H9 (cell line): ENCODE results near the gene MAST2. TPM values are rescaled to one million over a fixed set of nuclear protein-coding genes. Genes with fewer than 3 reads are reported as not detected.

ENCODE experiments used
- DNase-seq: peaks from one replicate; pipeline ENCODE4 v3.0.0-alpha.2; 2017
- H2AFZ ChIP-seq: one replicate; pipeline ENCODE4 v1.6.1; 2013; ENCODE audit warnings: mild to moderate bottlenecking, low read length, control low read depth, moderate library complexity
- H2AK5ac ChIP-seq: 2 replicates; pipeline ENCODE4 v1.6.1; 2013; ENCODE audit warnings: low read length, control low read depth, mixed read lengths; ENCODE audit not compliant: insufficient read length
- H2BK120ac ChIP-seq: one replicate; pipeline ENCODE4 v1.6.1; 2013; ENCODE audit warnings: low read depth, mild to moderate bottlenecking, low read length, control low read depth, inconsistent platforms; ENCODE audit not compliant: poor library complexity, severe bottlenecking
- H2BK12ac ChIP-seq: 2 replicates; pipeline ENCODE4 v1.6.1; 2013; ENCODE audit warnings: low read length, control low read depth, mixed read lengths, low read depth; ENCODE audit not compliant: insufficient read length
- H2BK15ac ChIP-seq: 2 replicates; pipeline ENCODE4 v1.6.1; 2013; ENCODE audit warnings: low read depth, low read length, control low read depth
- H2BK20ac ChIP-seq: one replicate; pipeline ENCODE4 v1.6.1; 2013; ENCODE audit warnings: low read depth, mild to moderate bottlenecking, low read length, control low read depth, inconsistent platforms; ENCODE audit not compliant: poor library complexity, severe bottlenecking
- H2BK5ac ChIP-seq: 2 replicates; pipeline ENCODE4 v1.6.1; 2013; ENCODE audit warnings: low read length, control low read depth, mixed read lengths; ENCODE audit not compliant: insufficient read length
- H3K14ac ChIP-seq: 2 replicates; pipeline ENCODE4 v1.6.1; 2013; ENCODE audit warnings: low read length, control low read depth; ENCODE audit not compliant: insufficient read depth
- H3K18ac ChIP-seq: 2 replicates; pipeline ENCODE4 v1.6.1; 2013; ENCODE audit warnings: low read depth, mild to moderate bottlenecking, mixed read lengths, low read length, control low read depth; ENCODE audit not compliant: insufficient read length
- H3K23ac ChIP-seq: 2 replicates; pipeline ENCODE4 v1.6.1; 2013; ENCODE audit warnings: low read length, control low read depth, mixed read lengths, low read depth; ENCODE audit not compliant: insufficient read length
- H3K23me2 ChIP-seq: 2 replicates; pipeline ENCODE4 v1.6.1; 2013; ENCODE audit warnings: low read depth, mild to moderate bottlenecking, mixed read lengths, low read length, control low read depth; ENCODE audit not compliant: insufficient read length, poor library complexity, severe bottlenecking
- H3K27ac ChIP-seq: 2 replicates; pipeline ENCODE4 v1.5.1; 2013; ENCODE audit warnings: low read length, control low read depth, mixed read lengths, low read depth; ENCODE audit not compliant: insufficient read length
- H3K27me3 ChIP-seq: 2 replicates; pipeline ENCODE4 v1.6.1; 2013; ENCODE audit warnings: low read length, control low read depth, inconsistent platforms; ENCODE audit not compliant: insufficient read depth
- H3K4ac ChIP-seq: 2 replicates; pipeline ENCODE4 v1.6.1; 2013; ENCODE audit warnings: low read depth, mild to moderate bottlenecking, control low read depth, inconsistent platforms, low read length, moderate library complexity
- H3K4me1 ChIP-seq: 2 replicates; pipeline ENCODE4 v1.6.1; 2013; ENCODE audit warnings: low read length, control low read depth, inconsistent platforms; ENCODE audit not compliant: insufficient read depth
- H3K4me2 ChIP-seq: 2 replicates; pipeline ENCODE4 v1.6.1; 2013; ENCODE audit warnings: low read length, control low read depth, mixed read lengths; ENCODE audit not compliant: insufficient read length, insufficient read depth
- H3K56ac ChIP-seq: 2 replicates; pipeline ENCODE4 v1.6.1; 2013; ENCODE audit warnings: low read depth, mild to moderate bottlenecking, mixed read lengths, low read length, control low read depth; ENCODE audit not compliant: insufficient read length
- H3K79me1 ChIP-seq: 2 replicates; pipeline ENCODE4 v1.6.1; 2013; ENCODE audit warnings: low read depth, mild to moderate bottlenecking, moderate library complexity, low read length, control low read depth, inconsistent platforms; ENCODE audit not compliant: insufficient read depth, poor library complexity, severe bottlenecking
- H3K79me2 ChIP-seq: 2 replicates; pipeline ENCODE4 v1.6.1; 2013; ENCODE audit warnings: low read length, control low read depth, inconsistent platforms; ENCODE audit not compliant: insufficient read depth
- H3K9ac ChIP-seq: 2 replicates; pipeline ENCODE4 v1.6.1; 2013; ENCODE audit warnings: low read length, control low read depth, mixed read lengths; ENCODE audit not compliant: insufficient read length; ENCODE audit errors: extremely low read depth
- H3K9me3 ChIP-seq: one replicate; pipeline ENCODE4 v1.6.1; 2013; ENCODE audit warnings: low read depth, low read length, inconsistent platforms; ENCODE audit not compliant: control insufficient read depth
- H3T11ph ChIP-seq: one replicate; pipeline ENCODE4 v1.6.1; 2013; ENCODE audit warnings: mild to moderate bottlenecking, low read length, control low read depth, inconsistent platforms
- H4K20me1 ChIP-seq: one replicate; pipeline ENCODE4 v1.6.1; 2013; ENCODE audit not compliant: control insufficient read depth, insufficient read length, insufficient read depth
- H4K5ac ChIP-seq: 2 replicates; pipeline ENCODE4 v1.6.1; 2013; ENCODE audit warnings: low read depth, mild to moderate bottlenecking, mixed read lengths, low read length, control low read depth; ENCODE audit not compliant: insufficient read length
- H4K8ac ChIP-seq: replicated peaks from 2 replicates; pipeline ENCODE4 v1.6.1; 2013; ENCODE audit warnings: low read length, control low read depth, mixed read lengths, low read depth; ENCODE audit not compliant: insufficient read length
- H4K91ac ChIP-seq: 2 replicates; pipeline ENCODE4 v1.6.1; 2013; ENCODE audit warnings: low read depth, mild to moderate bottlenecking, moderate library complexity, mixed read lengths, low read length, control low read depth; ENCODE audit not compliant: insufficient read length
- H3K27ac Mint-ChIP-seq, 3 experiments: 2 replicates in 2 of 3; 3 replicates in 1 of 3; pipeline ENCODE4 v1.8.0; 2020 to 2021; ENCODE audit warnings: mixed read lengths in 3 of 3, mild to moderate bottlenecking in 1 of 3, moderate library complexity in 1 of 3
- H3K27me3 Mint-ChIP-seq: 2 replicates; pipeline ENCODE4 v1.8.0; 2021; ENCODE audit warnings: low read depth, mild to moderate bottlenecking, moderate library complexity, mixed read lengths
- H3K36me3 Mint-ChIP-seq, 3 experiments: 2 replicates in 2 of 3; 3 replicates in 1 of 3; pipeline ENCODE4 v1.8.0; 2020 to 2021; ENCODE audit warnings: low read depth in 3 of 3, mixed read lengths in 3 of 3; ENCODE audit not compliant: insufficient read depth in 1 of 3
- H3K4me1 Mint-ChIP-seq, 2 experiments: 2 replicates each; pipeline ENCODE4 v1.8.0; 2020; ENCODE audit warnings: mixed read lengths in 2 of 2
- H3K4me3 Mint-ChIP-seq, 2 experiments: 2 replicates in 1 of 2; 3 replicates in 1 of 2; pipeline ENCODE4 v1.8.0; 2020 to 2021; ENCODE audit warnings: mild to moderate bottlenecking in 2 of 2, mixed read lengths in 2 of 2, moderate library complexity in 1 of 2
- H3K9me3 Mint-ChIP-seq, 2 experiments: 2 replicates in 1 of 2; 3 replicates in 1 of 2; pipeline ENCODE4 v1.8.0; 2020; ENCODE audit warnings: mild to moderate bottlenecking in 2 of 2, mixed read lengths in 2 of 2, moderate library complexity in 1 of 2
- CTCF ChIP-seq: fragments of 200-600 bp; sonication (generic); conservative IDR thresholded peaks from 3 replicates; pipeline ENCODE4 v1.8.0; 2021; ENCODE audit warnings: antibody characterized with exemption, mild to moderate bottlenecking
- WGBS: extraction: QIAGEN DNeasy Blood & Tissue Kit; methylation state at CpG from one replicate; pipeline ENCODE4 v1.1.7; 2013; ENCODE audit warnings: missing lambda C conversion rate, low lambda C conversion rate, mixed read lengths; ENCODE audit not compliant: insufficient read length; ENCODE audit errors: extremely low coverage; 5-methylcytosine and 5-hydroxymethylcytosine counted together
- total RNA-seq: library from RNA; stranded (reverse); gene quantifications from 2 replicates; pipeline ENCODE4 v1.2.1, GENCODE V29; 2021

MAST2 gene
- total RNA-seq, 1 experiment from 2014 or later, result 28.8 TPM

- WGBS, result no CpG with 5 or more reads among the region's 4 CpGs
- H3K79me1 ChIP-seq, result no peaks in the 10 kb centered on the region
- H3K4me2 ChIP-seq, result no peak overlapping the region
- H3K18ac ChIP-seq, result no peak overlapping the region
- no peak overlapping the region for H3T11ph ChIP-seq
- H4K91ac ChIP-seq, result no peak overlapping the region
- H2AFZ ChIP-seq, result no peak overlapping the region
- peaks cover 6% of the 10 kb centered on the region for H3K23me2 ChIP-seq
- no peaks in the 10 kb centered on the region for H4K20me1 ChIP-seq
- H3K79me2 ChIP-seq, result peaks cover 8% of the 10 kb centered on the region; the same call in 1 of the 2 replicates
- peaks cover 1 to 6% (median 3%) of the 10 kb centered on the region in 3 experiments; a peak in 6 of 7 replicates for H3K36me3 Mint-ChIP-seq
- no peak overlapping the region for H2BK12ac ChIP-seq
- H3K4me1 Mint-ChIP-seq, result peaks cover 36 to 39% of the 10 kb centered on the region in 2 experiments
- H3K27me3 ChIP-seq, result no peaks in the 10 kb centered on the region
- no peak overlapping the region for H4K8ac ChIP-seq
- no peak overlapping the region for H2BK120ac ChIP-seq
- no peak overlapping the region for H3K56ac ChIP-seq
- no peak overlapping the region for H3K14ac ChIP-seq
- TF ChIP-seq CTCF, result no peak
- no peak overlapping the region for H3K9ac ChIP-seq
- H3K9me3 Mint-ChIP-seq, result no peaks in the 10 kb centered on the region
- no peak overlapping the region for H3K4ac ChIP-seq
- no peak overlapping the region for H3K27ac ChIP-seq
- no peaks in the 10 kb centered on the region for H3K9me3 ChIP-seq
- no peak overlapping the region for H4K5ac ChIP-seq
- no peak overlapping the region for H2AK5ac ChIP-seq
- H2BK5ac ChIP-seq, result no peak overlapping the region
- H3K27me3 Mint-ChIP-seq, result peaks cover 45% of the 10 kb centered on the region
- no peak overlapping the region for H2BK20ac ChIP-seq
- no peak overlapping the region for H3K27ac Mint-ChIP-seq
- no peak for DNase-seq
- H3K4me1 ChIP-seq, result peaks cover 3% of the 10 kb centered on the region; the same call in 1 of the 2 replicates
- no peak overlapping the region for H3K23ac ChIP-seq
- no peak overlapping the region for H3K4me3 Mint-ChIP-seq
- no peak overlapping the region for H2BK15ac ChIP-seq
Measured at GRCh38 chr1:45800899-45801298, 2.5 kb upstream of the MAST2 start.
